Caco-2 (cell line): ENCODE results near the gene SHLD1. TPM values are rescaled to one million over a fixed set of nuclear protein-coding genes. Genes with fewer than 3 reads are reported as not detected.

Experiments used
- BruUV-seq: library from RNA; stranded (reverse); fragments of 400-500 nt; replicated peaks from 2 replicates; lab custom pipeline; 2021; lab: Mats Ljungman, UMichigan
- CTCF ChIA-PET: fragments of 300-600 bp; sonication (Branson Sonifier 250); formaldehyde crosslinking; loops from one replicate; lab custom pipeline; 2022; ENCODE audit warnings: antibody characterized with exemption; lab: Charles Lee
- POLR2A ChIA-PET: fragments of 300-600 bp; sonication (Branson Sonifier 250); formaldehyde crosslinking; loops from one replicate; lab custom pipeline; 2022; ENCODE audit warnings: antibody characterized with exemption; lab: Charles Lee
- DNase-seq, 2 experiments: peaks; one replicate each; pipeline versions ENCODE4 v3.0.0 to v3.0.0-alpha.2; 2020 to 2022
- H3K27me3 ChIP-seq: replicated peaks from 2 replicates; pipeline ENCODE4 v1.6.0; 2011; ENCODE audit warnings: low read length; ENCODE audit not compliant: control insufficient read depth, insufficient read depth
- H3K36me3 ChIP-seq: 2 replicates; pipeline ENCODE4 v1.5.1; 2011; ENCODE audit warnings: low read length; ENCODE audit not compliant: control insufficient read depth, insufficient read depth
- H3K4me1 ChIP-seq: fragments of 250-450 bp; sonication (Bioruptor Pico); 2 replicates; pipeline ENCODE4 v1.5.1; 2020; ENCODE audit warnings: mild to moderate bottlenecking
- H3K4me3 ChIP-seq: 2 replicates; pipeline ENCODE4 v1.5.1; 2011; ENCODE audit warnings: low read depth, mild to moderate bottlenecking, control low read depth, low read length
- H3K9me3 ChIP-seq: fragments of 250-450 bp; sonication (Bioruptor Pico); 2 replicates; pipeline ENCODE4 v1.5.1; 2020; ENCODE audit warnings: mild to moderate bottlenecking, moderate library complexity
- H3K27ac Mint-ChIP-seq: one replicate; pipeline ENCODE4 v1.8.0; 2022; ENCODE audit warnings: mixed read lengths; ENCODE audit not compliant: unreplicated experiment
- H3K27me3 Mint-ChIP-seq: one replicate; pipeline ENCODE4 v1.8.0; 2022; ENCODE audit warnings: mixed read lengths; ENCODE audit not compliant: insufficient read depth, unreplicated experiment
- H3K36me3 Mint-ChIP-seq: one replicate; pipeline ENCODE4 v1.8.0; 2022; ENCODE audit warnings: mild to moderate bottlenecking, mixed read lengths; ENCODE audit not compliant: insufficient read depth, unreplicated experiment
- H3K4me1 Mint-ChIP-seq: one replicate; pipeline ENCODE4 v1.8.0; 2022; ENCODE audit warnings: low read depth, mixed read lengths; ENCODE audit not compliant: unreplicated experiment
- H3K4me3 Mint-ChIP-seq: one replicate; pipeline ENCODE4 v1.8.0; 2022; ENCODE audit warnings: mild to moderate bottlenecking, moderate library complexity, mixed read lengths; ENCODE audit not compliant: unreplicated experiment
- H3K9me3 Mint-ChIP-seq: one replicate; pipeline ENCODE4 v1.8.0; 2022; ENCODE audit warnings: mixed read lengths; ENCODE audit not compliant: unreplicated experiment
- CTCF ChIP-seq, 2 experiments: fragments of 200-600 bp in 1 of 2; IDR thresholded peaks; 1 replicate in 1 of 2; 2 replicates in 1 of 2; pipeline versions ENCODE4 v1.5.1 to v1.8.0; 2011 to 2022; ENCODE audit warnings: antibody characterized with exemption in 1 of 2, control low read depth in 1 of 2, inconsistent platforms in 1 of 2, low read depth in 1 of 2, low read length in 1 of 2, mild to moderate bottlenecking in 1 of 2, moderate library complexity in 1 of 2; ENCODE audit not compliant: insufficient read depth in 1 of 2, severe bottlenecking in 1 of 2, unreplicated experiment in 1 of 2
- intact Hi-C: fragments of 100-400 bp; cut with micrococcal nuclease; formaldehyde crosslinking; loops from one replicate; pipeline ENCODE4 v1.10.0; 2022; ENCODE audit not compliant: unreplicated experiment
- total RNA-seq: library from RNA; stranded (reverse); gene quantifications from 2 replicates; pipeline ENCODE4 v1.2.3, GENCODE V29; 2022

SHLD1 gene
- total RNA-seq, 1 experiment from 2014 or later = 4.8 TPM

- no peak for TF ChIP-seq CTCF (IDR thresholded peaks at IDR 0.05; ENCODE audit: insufficient read depth in 1 of 2, low read depth in 1 of 2, low read length in 1 of 2, severe bottlenecking in 1 of 2, unreplicated experiment in 1 of 2)
- BruUV-seq = no TSS peak
- H3K27me3 Mint-ChIP-seq = no peaks in the 10 kb centered on the region
- no peak overlapping the region for H3K27ac Mint-ChIP-seq
- Histone ChIP-seq H3K36me3 (no peaks in the 10 kb centered on the region), H3K9me3 (no peaks in the 10 kb centered on the region), H3K4me1 (no peaks in the 10 kb centered on the region), H3K27me3 (no peaks in the 10 kb centered on the region), H3K4me3 (no peak overlapping the region)
- DNase-seq = no peak
- H3K4me3 Mint-ChIP-seq = no peak overlapping the region
- intact Hi-C loops = no loop called here
- no peaks in the 10 kb centered on the region for H3K9me3 Mint-ChIP-seq
- H3K36me3 Mint-ChIP-seq = peaks cover 4% of the 10 kb centered on the region
- peaks cover 12% of the 10 kb centered on the region for H3K4me1 Mint-ChIP-seq
- ChIA-PET CTCF (no interaction called here), POLR2A (no interaction called here)
Measured at GRCh38 chr20:5818346-5818681, 68.1 kb downstream of the SHLD1 start.

- no peak overlapping the region for H3K4me3 ChIP-seq
- no TSS peak for BruUV-seq
- intact Hi-C loops = no loop called here
- no peak overlapping the region for H3K27ac Mint-ChIP-seq
- no peaks in the 10 kb centered on the region for H3K27me3 Mint-ChIP-seq
- H3K9me3 Mint-ChIP-seq = no peaks in the 10 kb centered on the region
- no peak for DNase-seq
- H3K36me3 Mint-ChIP-seq = peaks cover 5% of the 10 kb centered on the region
- H3K4me1 ChIP-seq = no peaks in the 10 kb centered on the region
- no peaks in the 10 kb centered on the region for H3K9me3 ChIP-seq
- POLR2A ChIA-PET = no interaction called here
- peaks cover 12% of the 10 kb centered on the region for H3K4me1 Mint-ChIP-seq
- no peak for TF ChIP-seq CTCF (IDR thresholded peaks at IDR 0.05; ENCODE audit: insufficient read depth in 1 of 2, low read depth in 1 of 2, low read length in 1 of 2, severe bottlenecking in 1 of 2, unreplicated experiment in 1 of 2)
- no peak overlapping the region for H3K4me3 Mint-ChIP-seq
- H3K36me3 ChIP-seq = no peaks in the 10 kb centered on the region
- H3K27me3 ChIP-seq = no peaks in the 10 kb centered on the region
- CTCF ChIA-PET = no interaction called here
Measured at GRCh38 chr20:5820738-5821137, 70.5 kb downstream of the SHLD1 start.

- no peak overlapping the region for H3K4me3 Mint-ChIP-seq
- CTCF ChIA-PET = no interaction called here
- BruUV-seq = no TSS peak
- Histone ChIP-seq H3K36me3 (no peaks in the 10 kb centered on the region), H3K4me1 (no peaks in the 10 kb centered on the region), H3K27me3 (no peaks in the 10 kb centered on the region), H3K4me3 (no peak overlapping the region), H3K9me3 (no peaks in the 10 kb centered on the region)
- H3K27ac Mint-ChIP-seq = no peak overlapping the region
- no peak for DNase-seq
- TF ChIP-seq CTCF (IDR thresholded peaks at IDR 0.05; ENCODE audit: insufficient read depth in 1 of 2, low read depth in 1 of 2, low read length in 1 of 2, severe bottlenecking in 1 of 2, unreplicated experiment in 1 of 2) = no peak
- POLR2A ChIA-PET = no interaction called here
- peaks cover 5% of the 10 kb centered on the region for H3K36me3 Mint-ChIP-seq
- H3K4me1 Mint-ChIP-seq = peaks cover 12% of the 10 kb centered on the region
- H3K27me3 Mint-ChIP-seq = no peaks in the 10 kb centered on the region
- intact Hi-C loops = no loop called here
- no peaks in the 10 kb centered on the region for H3K9me3 Mint-ChIP-seq
Measured at GRCh38 chr20:5821627-5822215, 71.5 kb downstream of the SHLD1 start.
